Transverse colon (tissue), 4 donors: Measurements from ENCODE around the gene MAGEA6. TPM values are rescaled to one million over a fixed set of nuclear protein-coding genes. Genes with fewer than 3 reads are reported as not detected.
"Not testable (repeated sequence)": the region's sequence is repeated elsewhere in the genome, so short reads cannot be mapped to it uniquely, and the experiment has no call there.

Source experiments
- DNase-seq: peaks from one replicate; pipeline ENCODE4 v3.0.0-alpha.2; 2019
- H3K27ac ChIP-seq, 4 donors: fragments of 200-600 bp; sonication (generic); 2 replicates each; pipeline ENCODE4 v1.5.1; 2016 to 2018; ENCODE audit warnings: inconsistent platforms in 4 of 4
- H3K27me3 ChIP-seq: fragments of 200-600 bp; sonication (generic); 2 replicates; pipeline ENCODE4 v1.5.1; 2017; ENCODE audit warnings: inconsistent platforms
- H3K36me3 ChIP-seq, 4 donors: fragments of 200-600 bp; sonication (generic); 2 replicates each; pipeline ENCODE4 v1.5.1; 2017 to 2019; ENCODE audit warnings: inconsistent platforms in 4 of 4
- H3K4me1 ChIP-seq, 4 donors: fragments of 200-600 bp; sonication (generic); 2 replicates each; pipeline ENCODE4 v1.5.1; 2017 to 2020; ENCODE audit warnings: inconsistent platforms in 4 of 4
- H3K4me3 ChIP-seq, 4 donors: fragments of 200-600 bp; sonication (generic); 1 replicate in 1 of 4; 2 replicates in 3 of 4; pipeline versions ENCODE4 v1.5.1 to v1.6.1; 2017 to 2019; ENCODE audit warnings: inconsistent platforms in 4 of 4
- H3K9me3 ChIP-seq, 2 donors: fragments of 200-600 bp; sonication (generic); 2 replicates each; pipeline ENCODE4 v1.5.1; 2017 to 2019; ENCODE audit warnings: inconsistent platforms in 2 of 2
- CTCF ChIP-seq, 5 experiments: fragments of 200-600 bp in 3 of 5; fragments of 450-650 bp in 2 of 5; sonication (generic) in 3 of 5; IDR thresholded peaks; 1 replicate in 2 of 5; 2 replicates in 3 of 5; pipeline ENCODE4 v1.5.1; 2016 to 2017; ENCODE audit warnings: antibody characterized with exemption in 5 of 5, inconsistent platforms in 3 of 5, mild to moderate bottlenecking in 2 of 5, moderate library complexity in 1 of 5
- EP300 ChIP-seq: sonication (generic); formaldehyde crosslinking; IDR thresholded peaks from one replicate; pipeline ENCODE4 v1.6.1; 2017; ENCODE audit warnings: antibody characterized with exemption, low read depth
- POLR2A ChIP-seq: fragments of 450-650 bp; IDR thresholded peaks from one replicate; pipeline ENCODE4 v1.6.1; 2016; ENCODE audit warnings: antibody characterized with exemption, mild to moderate bottlenecking, moderate library complexity
- POLR2AphosphoS5 ChIP-seq, 3 donors: sonication (generic); formaldehyde crosslinking; IDR thresholded peaks; one replicate each; pipeline ENCODE4 v1.6.1; 2016; ENCODE audit warnings: antibody characterized with exemption in 3 of 3
- WGBS, 2 donors: methylation state at CpG; one replicate each; pipeline ENCODE4 v1.1.5; 2018; ENCODE audit warnings: low coverage in 1 of 2; 5-methylcytosine and 5-hydroxymethylcytosine counted together
- in situ Hi-C, 4 donors: fragments of 200-750 bp; cut with MboI; loops; one replicate each; pipeline versions ENCODE4 v1.15.0 to v1.15.1; 2017; ENCODE audit warnings: low sequenced_read_pairs in 3 of 4, low pct_ligation_motif_present in 1 of 4, low pct_unique_long_range_greater_than_20kb in 1 of 4
- intact Hi-C: fragments of 100-400 bp; cut with DNase I; formaldehyde crosslinking; loops from one replicate; pipeline ENCODE4 v1.15.1; 2023; ENCODE audit warnings: low total_unique reads
- total RNA-seq, 4 donors: library from RNA; depleted of rRNA; stranded (reverse); fragments of >200 nt; gene quantifications; one replicate each; pipeline ENCODE4 v1.1.0, GENCODE V29; 2016

Gene MAGEA6
- total RNA-seq, 4 donors from 2014 or later, result not detected

- intact Hi-C loops, H3K4me3 ChIP-seq, H3K9me3 ChIP-seq, H3K4me1 ChIP-seq, H3K27ac ChIP-seq, H3K36me3 ChIP-seq, DNase-seq, in situ Hi-C loops, H3K27me3 ChIP-seq: not testable (repeated sequence)
- 85% methylated on average over 5 of the region's 7 CpGs; no CpG with 5 or more reads in 1 of the 2 donors for WGBS, 2 donors
Observed at GRCh38 chrX:152759544-152759943, 9.9 kb downstream of the MAGEA6 start.

- no CpG with 5 or more reads among the region's 2 CpGs for WGBS, 2 donors
- DNase-seq, result not testable (repeated sequence)
Observed at GRCh38 chrX:152758918-152759317, 10.6 kb downstream of the MAGEA6 start, which contains the start of gene CSAG3. Gene CSAG3 (plus strand): TSS chrX:152759218.

GRCh38 chrX:152754871-152755270, 14.6 kb downstream of the MAGEA6 start:
- H3K4me1 ChIP-seq, H3K36me3 ChIP-seq, intact Hi-C loops, in situ Hi-C loops, DNase-seq, H3K9me3 ChIP-seq, H3K4me3 ChIP-seq, H3K27me3 ChIP-seq, H3K27ac ChIP-seq: not testable (repeated sequence)
- WGBS, 2 donors, result no CpG with 5 or more reads among the region's 5 CpGs

More at GRCh38 chrX:152758918-152759317, 10.6 kb downstream of the MAGEA6 start, which contains the start of gene CSAG3:
- H3K4me1 ChIP-seq, in situ Hi-C loops, H3K27me3 ChIP-seq, H3K4me3 ChIP-seq, intact Hi-C loops, H3K9me3 ChIP-seq, H3K36me3 ChIP-seq, H3K27ac ChIP-seq: not testable (repeated sequence)

- H3K36me3 ChIP-seq, H3K27me3 ChIP-seq, H3K4me3 ChIP-seq, DNase-seq, H3K27ac ChIP-seq, in situ Hi-C loops, intact Hi-C loops, H3K9me3 ChIP-seq, H3K4me1 ChIP-seq: not testable (repeated sequence)
- no CpG with 5 or more reads among the region's 35 CpGs for WGBS, 2 donors
Observed at GRCh38 chrX:152753686-152754650, 15.5 kb downstream of the MAGEA6 start, which contains the start of gene MAGEA2. Gene MAGEA2 (minus strand): TSS chrX:152753842. CDS start chrX:152751363, 2,479 bp downstream.

- no peak for TF ChIP-seq CTCF (IDR thresholded peaks at IDR 0.05)
- no peak for TF ChIP-seq EP300
- TF ChIP-seq POLR2AphosphoS5 (IDR thresholded peaks at IDR 0.05), result no peak
- no peak for TF ChIP-seq POLR2A
- WGBS, 2 donors, result 67 to 79% methylated on average over 1 to 5 of the region's 5 CpGs
- in situ Hi-C loops (no loop called here), intact Hi-C loops (no loop called here)
- Histone ChIP-seq H3K9me3 (no peaks in the 10 kb centered on the region), H3K4me1 (no peaks in the 10 kb centered on the region), H3K4me3 (no peak overlapping the region), H3K27me3 (no peaks in the 10 kb centered on the region), H3K27ac (no peak overlapping the region), H3K36me3 (no peaks in the 10 kb centered on the region)
- no peak for DNase-seq
Observed at GRCh38 chrX:152738560-152738959, 30.9 kb downstream of the MAGEA6 start.

GRCh38 chrX:152736528-152736927, 33.0 kb downstream of the MAGEA6 start:
- WGBS, 2 donors, result 85 to 90% methylated on average over 2 to 12 of the region's 12 CpGs
- H3K9me3 ChIP-seq, DNase-seq, H3K27ac ChIP-seq, H3K36me3 ChIP-seq, H3K4me1 ChIP-seq, H3K4me3 ChIP-seq, intact Hi-C loops, H3K27me3 ChIP-seq, in situ Hi-C loops: not testable (repeated sequence)
